ENCODE results near the gene RAB8A.

- TF ChIP-seq CTCF (IDR thresholded peaks at IDR 0.05) (peak in 1 of 5 experiments; percentile 10), POLR2A (IDR thresholded peaks at IDR 0.05) (peak; percentile 84)
Observed at GRCh38 chr19:16143399-16144215, 31.9 kb downstream of the RAB8A start, which contains the start of gene HSH2D.
